Kidney epithelial cell (primary cell): ENCODE results near the gene NNT. TPM values are rescaled to one million over a fixed set of nuclear protein-coding genes. Genes with fewer than 3 reads are reported as not detected.

Experiments used
- DNase-seq: peaks from one replicate; pipeline ENCODE4 v3.0.0-alpha.2; 2010; ENCODE audit warnings: low read depth
- H3K27me3 ChIP-seq: 2 replicates; pipeline ENCODE4 v1.6.0; 2011; ENCODE audit warnings: low read length; ENCODE audit not compliant: control insufficient read depth, insufficient read depth
- H3K36me3 ChIP-seq: 2 replicates; pipeline ENCODE4 v1.5.1; 2011; ENCODE audit warnings: low read length; ENCODE audit not compliant: control insufficient read depth, insufficient read depth
- H3K4me3 ChIP-seq: 2 replicates; pipeline ENCODE4 v1.5.1; 2011; ENCODE audit warnings: low read depth, mild to moderate bottlenecking, control low read depth, low read length
- total RNA-seq: library from RNA; depleted of rRNA; stranded (reverse); fragments of >200 nt; gene quantifications from 2 replicates; pipeline ENCODE4 v1.2.3, GENCODE V29; 2015
- TF ChIP-seq, protein P1 (sequence below): IDR thresholded peaks from 2 replicates; pipeline ENCODE4 v1.5.1; 2011; ENCODE audit warnings: mild to moderate bottlenecking, moderate library complexity, low read length, control low read depth, inconsistent platforms; ENCODE audit not compliant: insufficient read depth, poor library complexity, severe bottlenecking

NNT gene
- total RNA-seq, 1 donor from 2014 or later: 41.4 TPM

DNA sequence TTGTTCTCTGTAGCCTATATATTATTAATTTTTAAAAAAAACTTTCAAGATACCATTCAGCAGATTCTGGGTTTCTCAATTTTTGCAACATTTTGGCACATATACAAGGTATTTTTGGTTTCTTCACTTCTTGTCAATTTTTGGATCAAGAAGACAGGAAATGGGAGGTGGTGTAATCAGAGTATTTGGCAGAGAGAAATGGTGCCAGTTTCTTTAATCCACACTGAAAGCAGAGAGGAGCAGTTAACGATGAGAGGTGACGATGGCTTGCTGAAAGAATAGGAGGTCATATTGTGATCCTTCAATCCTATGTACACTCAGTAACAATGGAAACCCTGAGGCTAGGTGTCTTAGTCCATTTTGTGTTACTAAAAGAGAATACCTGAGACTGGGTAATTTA is 16.4 kb downstream of the NNT start:
- Histone ChIP-seq H3K27me3 (no peaks in the 10 kb centered on the region), H3K36me3 (no peaks in the 10 kb centered on the region), H3K4me3 (no peak overlapping the region)
- no peak for DNase-seq
- TF ChIP-seq, protein P1, sequence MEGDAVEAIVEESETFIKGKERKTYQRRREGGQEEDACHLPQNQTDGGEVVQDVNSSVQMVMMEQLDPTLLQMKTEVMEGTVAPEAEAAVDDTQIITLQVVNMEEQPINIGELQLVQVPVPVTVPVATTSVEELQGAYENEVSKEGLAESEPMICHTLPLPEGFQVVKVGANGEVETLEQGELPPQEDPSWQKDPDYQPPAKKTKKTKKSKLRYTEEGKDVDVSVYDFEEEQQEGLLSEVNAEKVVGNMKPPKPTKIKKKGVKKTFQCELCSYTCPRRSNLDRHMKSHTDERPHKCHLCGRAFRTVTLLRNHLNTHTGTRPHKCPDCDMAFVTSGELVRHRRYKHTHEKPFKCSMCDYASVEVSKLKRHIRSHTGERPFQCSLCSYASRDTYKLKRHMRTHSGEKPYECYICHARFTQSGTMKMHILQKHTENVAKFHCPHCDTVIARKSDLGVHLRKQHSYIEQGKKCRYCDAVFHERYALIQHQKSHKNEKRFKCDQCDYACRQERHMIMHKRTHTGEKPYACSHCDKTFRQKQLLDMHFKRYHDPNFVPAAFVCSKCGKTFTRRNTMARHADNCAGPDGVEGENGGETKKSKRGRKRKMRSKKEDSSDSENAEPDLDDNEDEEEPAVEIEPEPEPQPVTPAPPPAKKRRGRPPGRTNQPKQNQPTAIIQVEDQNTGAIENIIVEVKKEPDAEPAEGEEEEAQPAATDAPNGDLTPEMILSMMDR: no peak

DNA sequence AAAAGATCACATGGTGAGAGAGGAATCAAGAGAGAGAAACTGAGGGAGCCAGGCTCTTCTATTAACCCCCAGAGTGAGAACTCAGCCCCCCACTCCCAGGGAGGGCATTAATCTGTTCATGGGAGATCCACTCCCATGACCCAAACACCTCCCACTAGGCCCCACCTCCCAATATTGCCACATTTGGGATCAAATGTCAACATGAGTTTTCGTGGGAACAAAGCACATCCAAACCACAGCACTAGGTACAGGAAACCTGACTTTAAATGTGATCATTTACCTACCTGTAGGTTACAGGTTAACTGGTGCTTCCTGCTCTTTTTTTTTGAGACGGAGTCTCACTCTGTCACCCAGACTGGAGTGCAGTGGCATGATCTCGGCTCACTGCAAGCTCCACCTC is 16.9 kb downstream of the NNT start:
- Histone ChIP-seq H3K36me3 (no peaks in the 10 kb centered on the region), H3K27me3 (no peaks in the 10 kb centered on the region), H3K4me3 (no peak overlapping the region)
- TF ChIP-seq, protein P1: no peak
- no peak for DNase-seq

- Histone ChIP-seq H3K36me3 (no peaks in the 10 kb centered on the region), H3K27me3 (no peaks in the 10 kb centered on the region), H3K4me3 (no peak overlapping the region)
- TF ChIP-seq, protein P1: no peak
- no peak for DNase-seq
These were observed 18.0 kb downstream of the NNT start for GRCh38 chr5:43620944-43621505.

DNA sequence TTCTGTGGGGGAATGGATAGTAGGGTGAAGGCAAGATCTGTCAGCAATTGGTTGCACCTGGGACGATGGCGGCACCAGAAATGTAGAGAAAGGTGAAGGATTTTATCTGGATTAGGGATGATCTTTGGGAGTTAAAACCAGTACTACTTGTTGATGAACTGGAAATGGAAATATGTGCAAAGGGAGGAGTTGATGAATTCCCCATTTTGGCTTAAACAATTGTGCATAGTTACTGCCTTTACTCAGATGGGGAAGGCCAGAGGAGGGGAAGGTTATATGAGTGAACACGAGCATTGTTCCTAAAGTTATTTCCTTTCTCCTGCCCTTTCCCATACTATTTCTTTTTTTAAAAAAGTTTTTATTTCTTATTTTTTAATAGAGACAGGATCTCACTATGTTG is 19.1 kb downstream of the NNT start:
- TF ChIP-seq, protein P1: no peak
- no peak for DNase-seq
- Histone ChIP-seq H3K27me3 (no peaks in the 10 kb centered on the region), H3K4me3 (no peak overlapping the region), H3K36me3 (no peaks in the 10 kb centered on the region)

DNA sequence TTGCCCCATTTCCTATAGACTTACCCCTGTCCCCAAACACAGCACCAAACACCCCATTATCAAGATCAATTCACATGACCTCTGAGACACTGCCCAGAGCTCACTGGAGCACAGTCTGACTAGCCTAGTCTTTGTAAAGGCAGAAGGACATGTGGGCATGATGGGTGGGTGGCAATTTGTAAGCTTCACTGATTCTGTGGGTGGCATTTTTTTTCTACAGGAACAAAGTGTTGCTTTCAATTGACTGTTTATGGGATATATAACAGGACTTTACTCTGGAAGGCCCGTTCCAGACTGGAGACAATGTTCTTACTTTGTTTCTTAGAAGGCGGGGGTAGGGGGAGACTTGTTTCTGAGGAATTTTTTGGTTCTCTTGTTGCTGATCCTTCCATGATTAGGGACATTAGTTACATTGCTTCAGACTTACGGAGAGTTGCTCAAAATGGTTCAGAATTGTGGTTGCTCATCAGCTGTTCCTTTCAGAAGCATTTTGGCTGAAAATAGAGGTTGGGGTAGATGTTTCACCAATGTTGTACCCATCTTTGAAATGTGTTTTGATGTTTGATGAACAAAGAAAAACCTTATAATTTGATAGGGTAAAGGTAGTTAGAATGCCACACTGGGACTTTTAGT is 20.2 kb downstream of the NNT start:
- Histone ChIP-seq H3K4me3 (no peak overlapping the region), H3K36me3 (peaks cover 1% of the 10 kb centered on the region), H3K27me3 (no peaks in the 10 kb centered on the region)
- DNase-seq: no peak
- TF ChIP-seq, protein P1: no peak

DNA sequence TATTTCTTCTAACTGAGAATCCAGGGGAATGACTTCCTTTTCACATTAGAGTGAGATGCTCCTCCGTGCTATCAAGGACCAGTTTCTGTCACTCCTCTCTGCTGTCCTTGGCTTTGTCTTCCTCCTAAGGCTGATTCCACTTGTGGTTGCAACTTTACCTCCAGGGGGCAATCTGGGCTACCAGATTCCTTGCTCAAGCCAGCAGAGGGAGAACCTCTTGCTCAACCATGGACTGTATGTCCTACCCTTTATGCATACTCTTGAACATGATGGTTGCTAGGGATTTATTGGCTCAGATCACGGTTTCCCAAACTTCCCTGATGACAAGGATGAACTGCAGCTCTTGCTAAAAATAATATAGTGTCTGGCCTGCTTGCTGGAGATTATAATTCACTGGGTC is 24.0 kb downstream of the NNT start:
- TF ChIP-seq, protein P1: peak; percentile 78
- Histone ChIP-seq H3K36me3 (peaks cover 1% of the 10 kb centered on the region), H3K27me3 (no peaks in the 10 kb centered on the region), H3K4me3 (no peak overlapping the region)
- no peak for DNase-seq
